ENCODE results near the gene C20orf204. TPM values are rescaled to one million over a fixed set of nuclear protein-coding genes. Genes with fewer than 3 reads are reported as not detected.
"Not testable (repeated sequence)": the region's sequence is repeated elsewhere in the genome, so short reads cannot be mapped to it uniquely, and the experiment has no call there.

Gene C20orf204
- total and polyA plus RNA-seq, 2 of the 8 experiments (the other 6 are each of a cell fraction or from before 2014, with no cell fraction given): 0.39 to 0.52 TPM

- POLR2A ChIA-PET (ENCODE audit: partially characterized antibody): not testable (repeated sequence)
- CTCF ChIA-PET (ENCODE audit: partially characterized antibody): interaction anchor here (4.9 to 13.0 kb wide), 3 partner anchors 13 to 32 kb away, joined by 41 to 144 read pairs (median 139); partner anchors contain the start of genes SOX18 and TCEA2
Measured at GRCh38 chr20:64087226-64087825, 51.3 kb downstream of the C20orf204 start.

GRCh38 chr20:64088586-64088985 lies 52.6 kb downstream of the C20orf204 start:
- H3K14ac ChIP-seq (ENCODE audit: insufficient read length); H3K18ac ChIP-seq (ENCODE audit: extremely low read depth, low read length); H2BK20ac ChIP-seq (ENCODE audit: low read length); H4K91ac ChIP-seq (replicated peaks; ENCODE audit: insufficient read length, low read length); H3K9me3 ChIP-seq (ENCODE audit: insufficient read depth in 2 of 2, low read depth in 1 of 2, low read length in 1 of 2); H2BK15ac ChIP-seq (ENCODE audit: low read length); H2BK5ac ChIP-seq (ENCODE audit: low read depth, low read length); H3K79me2 ChIP-seq (ENCODE audit: control insufficient read depth in 1 of 2, insufficient read depth in 2 of 2, low read length in 2 of 2); H3K9ac ChIP-seq (replicated peaks in 1 of 4; ENCODE audit: extremely low read depth in 1 of 4, low read depth in 3 of 4, low read length in 3 of 4); H2BK120ac ChIP-seq (replicated peaks; ENCODE audit: low read depth, low read length); H3K23ac ChIP-seq (ENCODE audit: insufficient read length); H3K36me3 ChIP-seq (ENCODE audit: control insufficient read depth in 2 of 4, insufficient read depth in 4 of 4, low read length in 3 of 4); POLR2A ChIA-PET (ENCODE audit: partially characterized antibody); H3K56ac ChIP-seq (replicated peaks; ENCODE audit: insufficient read length, low read depth, low read length); H2AFZ ChIP-seq (ENCODE audit: low read length); H4K5ac ChIP-seq (ENCODE audit: insufficient read length, low read depth, low read length); DNase-seq (ENCODE audit: low read depth in 1 of 2, low spot score in 2 of 2); H3K79me1 ChIP-seq (ENCODE audit: low read depth, low read length); H3K23me2 ChIP-seq (ENCODE audit: low read depth, low read length); H3K27ac ChIP-seq (ENCODE audit: low read depth, low read length); FAIRE-seq; H4K20me1 ChIP-seq (replicated peaks in 1 of 2; ENCODE audit: control insufficient read depth in 1 of 2, insufficient read depth in 2 of 2, low read length in 2 of 2); H4K8ac ChIP-seq (ENCODE audit: extremely low read depth, insufficient read depth, low read length); H3K4me2 ChIP-seq (ENCODE audit: insufficient read depth in 1 of 2, low read depth in 2 of 2, low read length in 2 of 2); H3K4me3 ChIP-seq (ENCODE audit: extremely low read depth in 1 of 4, insufficient read depth in 2 of 4, low read depth in 3 of 4, low read length in 4 of 4); H2AK5ac ChIP-seq (ENCODE audit: low read depth, low read length); H3K4ac ChIP-seq (replicated peaks; ENCODE audit: insufficient read length, low read depth, low read length); H2BK12ac ChIP-seq (ENCODE audit: low read depth, low read length): not testable (repeated sequence)
- Histone ChIP-seq H3K27me3 (replicated peaks in 1 of 4; ENCODE audit: control insufficient read depth in 3 of 4, extremely low read depth in 1 of 4, insufficient read depth in 3 of 4, low read length in 3 of 4) (peaks cover 5 to 29% (median 21%) of the 10 kb centered on the region in 4 experiments), H3K4me1 (replicated peaks in 1 of 4; ENCODE audit: control insufficient read depth in 3 of 4, insufficient read depth in 4 of 4, low read length in 3 of 4) (peaks cover 4 to 12% (median 8%) of the 10 kb centered on the region in 4 experiments)
- CTCF ChIA-PET (ENCODE audit: partially characterized antibody): interaction anchor here (1.4 to 13.0 kb wide), 3 partner anchors 10 to 29 kb away, joined by 3 to 144 read pairs (median 5); no protein-coding TSS in a partner anchor

More at GRCh38 chr20:64087226-64087825, 51.3 kb downstream of the C20orf204 start:
- not testable (repeated sequence) for FAIRE-seq; H3K9ac ChIP-seq (replicated peaks in 1 of 4; ENCODE audit: extremely low read depth in 1 of 4, low read depth in 3 of 4, low read length in 3 of 4); H3K27ac ChIP-seq (ENCODE audit: low read depth, low read length); H2AFZ ChIP-seq (ENCODE audit: low read length); H3K4me2 ChIP-seq (ENCODE audit: insufficient read depth in 1 of 2, low read depth in 2 of 2, low read length in 2 of 2); H4K8ac ChIP-seq (ENCODE audit: extremely low read depth, insufficient read depth, low read length); H3K36me3 ChIP-seq (ENCODE audit: control insufficient read depth in 2 of 4, insufficient read depth in 4 of 4, low read length in 3 of 4); H3K4me3 ChIP-seq (ENCODE audit: extremely low read depth in 1 of 4, insufficient read depth in 2 of 4, low read depth in 3 of 4, low read length in 4 of 4); H3K14ac ChIP-seq (ENCODE audit: insufficient read length); H2BK12ac ChIP-seq (ENCODE audit: low read depth, low read length); H2BK120ac ChIP-seq (replicated peaks; ENCODE audit: low read depth, low read length); H2BK20ac ChIP-seq (ENCODE audit: low read length); H4K20me1 ChIP-seq (replicated peaks in 1 of 2; ENCODE audit: control insufficient read depth in 1 of 2, insufficient read depth in 2 of 2, low read length in 2 of 2); H4K91ac ChIP-seq (replicated peaks; ENCODE audit: insufficient read length, low read length); H2BK15ac ChIP-seq (ENCODE audit: low read length); H4K5ac ChIP-seq (ENCODE audit: insufficient read length, low read depth, low read length); H3K4ac ChIP-seq (replicated peaks; ENCODE audit: insufficient read length, low read depth, low read length); H2AK5ac ChIP-seq (ENCODE audit: low read depth, low read length); DNase-seq (ENCODE audit: low read depth in 1 of 2, low spot score in 2 of 2); H2BK5ac ChIP-seq (ENCODE audit: low read depth, low read length); H3K23ac ChIP-seq (ENCODE audit: insufficient read length); H3K18ac ChIP-seq (ENCODE audit: extremely low read depth, low read length); H3K9me3 ChIP-seq (ENCODE audit: insufficient read depth in 2 of 2, low read depth in 1 of 2, low read length in 1 of 2); H3K79me2 ChIP-seq (ENCODE audit: control insufficient read depth in 1 of 2, insufficient read depth in 2 of 2, low read length in 2 of 2); H3K56ac ChIP-seq (replicated peaks; ENCODE audit: insufficient read length, low read depth, low read length); H3K79me1 ChIP-seq (ENCODE audit: low read depth, low read length)
- Histone ChIP-seq H3K4me1 (replicated peaks in 1 of 4; ENCODE audit: control insufficient read depth in 3 of 4, insufficient read depth in 4 of 4, low read length in 3 of 4) (peaks cover 4 to 18% (median 13%) of the 10 kb centered on the region in 4 experiments), H3K27me3 (replicated peaks in 1 of 4; ENCODE audit: control insufficient read depth in 3 of 4, extremely low read depth in 1 of 4, insufficient read depth in 3 of 4, low read length in 3 of 4) (peaks cover 5 to 38% (median 29%) of the 10 kb centered on the region in 4 experiments), H3K23me2 (ENCODE audit: low read depth, low read length) (peaks cover 12% of the 10 kb centered on the region; the same call in 1 of the 2 replicates)
- WGBS, 2 experiments (ENCODE audit: extremely low coverage in 1 of 2, insufficient coverage in 1 of 2, insufficient read length in 1 of 2, insufficient replicate concordance in 2 of 2, low coverage in 1 of 2, low lambda C conversion rate in 2 of 2, missing lambda C conversion rate in 1 of 2): 97% methylated on average over 5 of the region's 36 CpGs; no CpG with 5 or more reads in 1 of the 2 experiments
